HCT116 (cell line): Measurements from ENCODE around the gene LFNG.

Experiments
- ATF3 ChIP-seq: IDR thresholded peaks from 2 replicates; pipeline ENCODE4 v1.6.1; 2012
- CEBPB ChIP-seq: IDR thresholded peaks from 2 replicates; pipeline ENCODE4 v1.6.1; 2012; ENCODE audit warnings: low read depth
- CTCF ChIP-seq, 3 experiments: fragments of 200-600 bp in 1 of 3; sonication (generic) in 1 of 3; IDR thresholded peaks in 2 of 3; conservative IDR thresholded peaks in 1 of 3; 2 replicates each; pipeline ENCODE4 v1.5.1; 2012 to 2017; ENCODE audit warnings: low read depth in 2 of 3, low read length in 2 of 3, antibody characterized with exemption in 1 of 3, borderline replicate concordance in 1 of 3, control low read depth in 1 of 3, mild to moderate bottlenecking in 1 of 3, mixed read lengths in 1 of 3, mixed run types in 1 of 3, moderate library complexity in 1 of 3; ENCODE audit not compliant: insufficient read depth in 1 of 3
- POLR2A ChIP-seq: IDR thresholded peaks from 2 replicates; pipeline ENCODE4 v1.7.0; 2011; ENCODE audit warnings: borderline replicate concordance; ENCODE audit not compliant: insufficient read depth, insufficient read length; ENCODE audit errors: extremely low read depth
- RAD21 ChIP-seq: IDR thresholded peaks from 2 replicates; pipeline ENCODE4 v1.6.1; 2012; ENCODE audit warnings: low read depth, mild to moderate bottlenecking
- ZFX ChIP-seq: fragments of 450-650 bp; IDR thresholded peaks from 2 replicates; pipeline ENCODE4 v1.6.1; 2017

- TF ChIP-seq CTCF (IDR thresholded peaks at IDR 0.05 in 2 of 3, conservative IDR thresholded peaks at IDR 0.05 in 1 of 3; ENCODE audit: borderline replicate concordance in 1 of 3, insufficient read depth in 1 of 3, low read depth in 2 of 3, low read length in 2 of 3) (no peak), CEBPB (no peak), POLR2A (no peak), RAD21 (no peak), ZFX (no peak), ATF3 (no peak)
Measured at GRCh38 chr7:2507208-2507916, 12.2 kb upstream of the LFNG start.
